Measurements from ENCODE around the gene LENG8.

The LENG8 gene

GRCh38 chr19:54422136-54422535, 26.9 kb upstream of the LENG8 start:
- no peak for DNase-seq (ENCODE audit: low read depth in 1 of 2, low spot score in 1 of 2)

GRCh38 chr19:54424201-54424600, 24.8 kb upstream of the LENG8 start:
- no peak for DNase-seq (ENCODE audit: low read depth in 1 of 2, low spot score in 1 of 2)

GRCh38 chr19:54424660-54425381, 24.2 kb upstream of the LENG8 start:
- DNase-seq (ENCODE audit: low read depth in 1 of 2, low spot score in 1 of 2) = no peak

GRCh38 chr19:54425382-54425723, 23.6 kb upstream of the LENG8 start:
- no peak for DNase-seq (ENCODE audit: low read depth in 1 of 2, low spot score in 1 of 2)

GRCh38 chr19:54426291-54426931, 22.6 kb upstream of the LENG8 start:
- DNase-seq (ENCODE audit: low read depth in 1 of 2, low spot score in 1 of 2) = no peak

- no peak for DNase-seq (ENCODE audit: low read depth in 1 of 2, low spot score in 1 of 2)
These were observed 21.4 kb upstream of the LENG8 start for GRCh38 chr19:54427586-54427985.

GRCh38 chr19:54428323-54429175, 20.4 kb upstream of the LENG8 start:
- DNase-seq (ENCODE audit: low read depth in 1 of 2, low spot score in 1 of 2) = no peak

GRCh38 chr19:54429176-54429495, 19.9 kb upstream of the LENG8 start:
- DNase-seq (ENCODE audit: low read depth in 1 of 2, low spot score in 1 of 2) = no peak

- no peak for DNase-seq (ENCODE audit: low read depth in 1 of 2, low spot score in 1 of 2)
These were observed 19.3 kb upstream of the LENG8 start for GRCh38 chr19:54429545-54430227.

GRCh38 chr19:54430306-54431254, 18.4 kb upstream of the LENG8 start:
- peak in 1 of 2 donors; percentile 12 for DNase-seq (ENCODE audit: low read depth in 1 of 2, low spot score in 1 of 2)

- DNase-seq (ENCODE audit: low read depth in 1 of 2, low spot score in 1 of 2) = no peak
These were observed 17.7 kb upstream of the LENG8 start for GRCh38 chr19:54431255-54431838.

- DNase-seq (ENCODE audit: low read depth in 1 of 2, low spot score in 1 of 2) = no peak
These were observed 16.8 kb upstream of the LENG8 start for GRCh38 chr19:54432144-54432738.

- DNase-seq (ENCODE audit: low read depth in 1 of 2, low spot score in 1 of 2) = no peak
These were observed 15.3 kb upstream of the LENG8 start for GRCh38 chr19:54433697-54434096.

- no peak for DNase-seq (ENCODE audit: low read depth in 1 of 2, low spot score in 1 of 2)
These were observed 14.7 kb upstream of the LENG8 start for GRCh38 chr19:54434112-54434872.

GRCh38 chr19:54434873-54435214, 14.2 kb upstream of the LENG8 start:
- DNase-seq (ENCODE audit: low read depth in 1 of 2, low spot score in 1 of 2) = no peak

GRCh38 chr19:54435551-54436016, 13.4 kb upstream of the LENG8 start:
- DNase-seq (ENCODE audit: low read depth in 1 of 2, low spot score in 1 of 2) = no peak

- no peak for DNase-seq (ENCODE audit: low read depth in 1 of 2, low spot score in 1 of 2)
These were observed 12.9 kb upstream of the LENG8 start for GRCh38 chr19:54436031-54436523.

- no peak for DNase-seq (ENCODE audit: low read depth in 1 of 2, low spot score in 1 of 2)
These were observed 12.3 kb upstream of the LENG8 start for GRCh38 chr19:54436628-54437252.
